ENCODE data around the gene GPN2. TPM values are rescaled to one million over a fixed set of nuclear protein-coding genes. Genes with fewer than 3 reads are reported as not detected.
"Not testable (repeated sequence)": the region's sequence is repeated elsewhere in the genome, so short reads cannot be mapped to it uniquely, and the experiment has no call there.

Gene GPN2
- total RNA-seq, 4 donors from 2014 or later, result 10.4 to 17.3 (median 12.8) TPM

- H3K27me3 ChIP-seq, result no peaks in the 10 kb centered on the region
- peak overlapping the region; percentile 79 to 98 (median 90) for H3K27ac ChIP-seq
- TF ChIP-seq EP300 (IDR thresholded peaks at IDR 0.05) (no peak), POLR2AphosphoS5 (IDR thresholded peaks at IDR 0.05) (no peak), POLR2A (IDR thresholded peaks at IDR 0.05) (no peak), CTCF (IDR thresholded peaks at IDR 0.05) (no peak)
- H3K9me3 ChIP-seq, result no peaks in the 10 kb centered on the region
- 2 to 14% methylated on average over 2 to 10 of the region's 12 CpGs for WGBS, 2 donors (ENCODE audit: low coverage in 1 of 2)
- H3K4me1 ChIP-seq, result peaks cover 3 to 41% (median 17%) of the 10 kb centered on the region in 3 donors
- H3K36me3 ChIP-seq, result peaks cover 0 to 82% of the 10 kb centered on the region in 2 donors
- peak; percentile 32 for ATAC-seq
- H3K4me3 ChIP-seq, result peak overlapping the region; percentile 67 to 96
Observed at GRCh38 chr1:26890467-26890796, 349 bp upstream of the GPN2 start.

DNA sequence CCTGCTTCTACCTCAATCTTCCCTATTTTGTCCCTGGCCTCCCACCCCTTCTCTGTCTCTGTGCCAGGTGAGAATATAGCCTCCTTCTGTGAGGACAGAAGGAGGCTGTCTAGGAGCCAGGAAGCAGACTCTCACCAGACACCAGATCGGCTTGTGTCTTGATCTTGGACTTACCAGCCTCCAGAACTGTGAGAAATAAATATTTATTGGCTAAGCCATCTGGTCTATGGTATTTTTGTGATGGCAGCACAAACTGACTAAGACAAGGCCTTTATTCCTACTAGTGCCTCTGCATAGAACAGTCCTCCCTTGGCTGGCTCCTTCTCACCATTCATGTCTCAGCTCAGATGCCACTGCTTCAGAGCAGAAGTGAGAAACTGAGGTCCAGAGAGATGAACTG lies 1.9 kb downstream of the GPN2 start:
- peaks cover 0 to 82% of the 10 kb centered on the region in 2 donors for H3K36me3 ChIP-seq
- H3K4me3 ChIP-seq, result no peak overlapping the region
- H3K4me1 ChIP-seq, result peaks cover 3 to 35% (median 17%) of the 10 kb centered on the region in 3 donors
- H3K27ac ChIP-seq, result no peak overlapping the region
- WGBS, 2 donors (ENCODE audit: low coverage in 1 of 2), result 100% methylated on average over 1 of the region's 1 CpG; no CpG with 5 or more reads in 1 of the 2 donors
- no peaks in the 10 kb centered on the region for H3K27me3 ChIP-seq
- no peaks in the 10 kb centered on the region for H3K9me3 ChIP-seq
- TF ChIP-seq CTCF (IDR thresholded peaks at IDR 0.05), result no peak
- no peak for TF ChIP-seq POLR2AphosphoS5 (IDR thresholded peaks at IDR 0.05)
- no peak for TF ChIP-seq POLR2A (IDR thresholded peaks at IDR 0.05)
- no peak for TF ChIP-seq EP300 (IDR thresholded peaks at IDR 0.05)
- ATAC-seq, result no peak

GRCh38 chr1:26887125-26887524 lies 3.0 kb downstream of the GPN2 start:
- H3K27ac ChIP-seq, result no peak overlapping the region
- H3K4me3 ChIP-seq, result no peak overlapping the region
- peaks cover 0 to 82% of the 10 kb centered on the region in 2 donors for H3K36me3 ChIP-seq
- H3K4me1 ChIP-seq, result peaks cover 3 to 35% (median 17%) of the 10 kb centered on the region in 3 donors
- 64 to 80% methylated on average over 1 of the region's 1 CpG for WGBS, 2 donors (ENCODE audit: low coverage in 1 of 2)
- H3K27me3 ChIP-seq, result no peaks in the 10 kb centered on the region
- no peaks in the 10 kb centered on the region for H3K9me3 ChIP-seq
- TF ChIP-seq EP300 (IDR thresholded peaks at IDR 0.05) (no peak), CTCF (IDR thresholded peaks at IDR 0.05) (peak in 3 of 4 experiments; percentile 21 to 37 (median 31)), POLR2AphosphoS5 (IDR thresholded peaks at IDR 0.05) (no peak)
- ATAC-seq, result no peak

DNA sequence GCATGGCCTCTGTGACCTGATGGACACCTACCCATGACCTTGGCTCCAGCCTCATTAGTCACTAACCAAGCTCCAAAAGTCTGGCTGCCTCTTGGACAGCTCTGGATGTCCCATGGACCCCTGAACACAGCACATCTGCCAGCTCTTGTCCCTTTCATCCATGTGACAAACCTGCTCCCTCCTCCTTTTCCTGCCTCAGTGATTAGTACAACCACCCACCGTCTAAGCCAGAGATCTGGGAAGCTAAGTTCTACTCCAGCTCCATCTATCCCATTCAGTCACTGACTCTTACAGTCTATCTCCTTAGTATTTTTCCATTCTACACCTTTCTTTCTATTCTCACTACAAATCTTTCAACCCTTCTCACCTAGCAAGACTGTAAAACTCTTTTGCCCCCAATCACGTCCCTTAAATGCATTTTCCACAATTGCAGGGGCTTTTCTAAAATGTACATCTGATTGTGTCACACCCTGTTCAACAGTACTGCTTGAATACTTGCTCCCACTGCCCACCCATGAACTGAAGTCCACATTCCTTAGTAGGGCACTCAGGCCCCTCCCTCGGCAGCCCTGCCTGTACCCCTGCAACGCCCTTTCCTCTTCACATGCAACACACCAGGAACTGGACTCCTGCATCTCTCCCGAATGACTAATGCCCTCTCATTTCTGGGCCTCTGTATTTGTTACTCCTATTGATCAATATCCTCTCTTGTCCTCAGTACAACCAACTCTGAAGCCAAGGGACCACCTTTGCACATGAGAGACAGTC lies 7.2 kb downstream of the GPN2 start:
- no peak overlapping the region for H3K27ac ChIP-seq
- no peak overlapping the region for H3K4me3 ChIP-seq
- WGBS, 2 donors (ENCODE audit: low coverage in 1 of 2), result 70 to 84% methylated on average over 5 of the region's 5 CpGs
- ATAC-seq, result no peak
- H3K36me3 ChIP-seq, result peaks cover 0 to 100% of the 10 kb centered on the region in 2 donors
- TF ChIP-seq CTCF (IDR thresholded peaks at IDR 0.05) (no peak), POLR2A (IDR thresholded peaks at IDR 0.05) (no peak), EP300 (IDR thresholded peaks at IDR 0.05) (no peak), POLR2AphosphoS5 (IDR thresholded peaks at IDR 0.05) (no peak)
- H3K4me1 ChIP-seq, result peaks cover 0 to 12% (median 0%) of the 10 kb centered on the region in 3 donors
- H3K27me3 ChIP-seq, result no peaks in the 10 kb centered on the region
- no peaks in the 10 kb centered on the region for H3K9me3 ChIP-seq

DNA sequence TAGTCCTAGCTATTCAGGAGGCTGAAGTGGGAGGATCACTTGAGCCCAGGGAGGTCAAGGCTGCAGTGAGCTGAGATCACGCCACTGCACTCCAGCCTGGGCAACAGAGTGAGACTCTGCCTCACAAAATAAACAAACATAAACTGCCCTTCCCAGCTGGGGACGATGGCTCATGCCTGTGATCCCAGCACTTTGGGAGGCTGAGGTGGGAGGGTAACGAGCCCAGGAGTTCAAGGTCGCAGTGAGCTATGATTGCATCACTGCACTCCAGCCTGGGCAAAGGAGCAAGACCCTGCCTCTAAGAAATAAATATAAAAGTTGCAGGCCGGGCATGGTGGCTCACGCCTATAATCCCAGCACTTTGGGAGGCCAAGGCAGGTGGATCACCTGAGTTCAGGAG lies 8.5 kb downstream of the GPN2 start:
- WGBS, 2 donors (ENCODE audit: low coverage in 1 of 2), result 100% methylated on average over 3 of the region's 6 CpGs; no CpG with 5 or more reads in 1 of the 2 donors
- ATAC-seq, H3K9me3 ChIP-seq, H3K27me3 ChIP-seq, H3K4me1 ChIP-seq, H3K27ac ChIP-seq, H3K4me3 ChIP-seq: not testable (repeated sequence)
- peaks cover 0 to 100% of the 10 kb centered on the region in 2 donors for H3K36me3 ChIP-seq
